Upper lobe of left lung (tissue), 4 donors: Measurements from ENCODE around the gene MYBPH.

Experiments
- CTCF ChIP-seq, 6 experiments: fragments of 450-650 bp in 4 of 6; fragments of 200-600 bp in 2 of 6; sonication (generic) in 2 of 6; IDR thresholded peaks; one replicate each; pipeline ENCODE4 v1.5.1; 2016 to 2019; ENCODE audit warnings: antibody characterized with exemption in 6 of 6
- EP300 ChIP-seq, 4 donors: sonication (generic); formaldehyde crosslinking; IDR thresholded peaks; one replicate each; pipeline ENCODE4 v1.5.1; 2017; ENCODE audit warnings: antibody characterized with exemption in 4 of 4, control low read depth in 2 of 4
- POLR2AphosphoS5 ChIP-seq, 2 donors: sonication (generic); formaldehyde crosslinking; IDR thresholded peaks; one replicate each; pipeline ENCODE4 v1.5.1; 2017; ENCODE audit warnings: antibody characterized with exemption in 2 of 2

GRCh38 chr1:203128431-203128715 is 47.3 kb downstream of the MYBPH start:
- no peak for TF ChIP-seq POLR2AphosphoS5 (IDR thresholded peaks at IDR 0.05)
- no peak for TF ChIP-seq CTCF (IDR thresholded peaks at IDR 0.05)
- TF ChIP-seq EP300 (IDR thresholded peaks at IDR 0.05), result no peak
